Activated effector memory CD4-positive, alpha-beta T cell treated with Interleukin-2 at 50 U/mL for 16 hours (primary cell): ENCODE measurements around the gene NAA30.

ENCODE experiments used
- DNase-seq: peaks from one replicate; pipeline ENCODE4 v3.0.0-alpha.2; 2020

The NAA30 gene

GRCh38 chr14:57400556-57401494 lies 10.4 kb downstream of the NAA30 start:
- no peak for DNase-seq

- DNase-seq = no peak
Measured at GRCh38 chr14:57401501-57401900, 11.1 kb downstream of the NAA30 start.

GRCh38 chr14:57402173-57402852 lies 11.9 kb downstream of the NAA30 start:
- DNase-seq = no peak

GRCh38 chr14:57403521-57403864 lies 13.1 kb downstream of the NAA30 start:
- no peak for DNase-seq

- no peak for DNase-seq
Measured at GRCh38 chr14:57405562-57405961, 15.2 kb downstream of the NAA30 start.

GRCh38 chr14:57408037-57408436 lies 17.7 kb downstream of the NAA30 start:
- DNase-seq = no peak

- no peak for DNase-seq
Measured at GRCh38 chr14:57408634-57409033, 18.2 kb downstream of the NAA30 start.

- DNase-seq = no peak
Measured at GRCh38 chr14:57412341-57412740, 22.0 kb downstream of the NAA30 start.

- DNase-seq = no peak
Measured at GRCh38 chr14:57413849-57414248, 23.5 kb downstream of the NAA30 start.

GRCh38 chr14:57417228-57417627 lies 26.8 kb downstream of the NAA30 start:
- DNase-seq = no peak

GRCh38 chr14:57418999-57419398 lies 28.6 kb downstream of the NAA30 start:
- no peak for DNase-seq

GRCh38 chr14:57420033-57420432 lies 29.6 kb downstream of the NAA30 start:
- DNase-seq = no peak

- no peak for DNase-seq
Measured at GRCh38 chr14:57420986-57421385, 30.6 kb downstream of the NAA30 start.

- DNase-seq = no peak
Measured at GRCh38 chr14:57435923-57436322, 45.5 kb downstream of the NAA30 start.

- DNase-seq = no peak
Measured at GRCh38 chr14:57461777-57462320, 71.5 kb downstream of the NAA30 start.

- no peak for DNase-seq
Measured at GRCh38 chr14:57462551-57462950, 72.2 kb downstream of the NAA30 start.

- no peak for DNase-seq
Measured at GRCh38 chr14:57464008-57464730, 73.8 kb downstream of the NAA30 start.
